Thyroid gland (tissue), 4 donors: ENCODE data around the gene GRK1. TPM values are rescaled to one million over a fixed set of nuclear protein-coding genes. Genes with fewer than 3 reads are reported as not detected.
"Not testable (repeated sequence)": the region's sequence is repeated elsewhere in the genome, so short reads cannot be mapped to it uniquely, and the experiment has no call there.

Experiments
- DNase-seq, 2 donors: peaks; one replicate each; pipeline ENCODE4 v3.0.0-alpha.2; 2019
- H3K27ac ChIP-seq, 3 donors: fragments of 200-600 bp; sonication (generic); 1 replicate in 2 of 3; 2 replicates in 1 of 3; pipeline ENCODE4 v1.5.1; 2016 to 2019; ENCODE audit warnings: mild to moderate bottlenecking in 1 of 3, moderate library complexity in 1 of 3
- H3K27me3 ChIP-seq: fragments of 200-600 bp; sonication (generic); one replicate; pipeline ENCODE4 v1.5.1; 2019
- H3K36me3 ChIP-seq, 2 donors: fragments of 200-600 bp; sonication (generic); one replicate each; pipeline ENCODE4 v1.5.1; 2016 to 2019
- H3K4me1 ChIP-seq, 2 donors: fragments of 200-600 bp; sonication (generic); one replicate each; pipeline ENCODE4 v1.5.1; 2017 to 2019
- H3K4me3 ChIP-seq, 3 donors: fragments of 200-600 bp; sonication (generic); replicated peaks in 1 of 3; 1 replicate in 2 of 3; 2 replicates in 1 of 3; pipeline ENCODE4 v1.5.1; 2016; ENCODE audit warnings: mild to moderate bottlenecking in 1 of 3
- H3K9me3 ChIP-seq: fragments of 200-600 bp; sonication (generic); one replicate; pipeline ENCODE4 v1.5.1; 2017
- POLR2A ChIP-seq, 2 donors: fragments of 450-650 bp; IDR thresholded peaks; one replicate each; pipeline ENCODE4 v1.6.1; 2017; ENCODE audit warnings: antibody characterized with exemption in 2 of 2, mild to moderate bottlenecking in 2 of 2, moderate library complexity in 1 of 2
- WGBS, 2 donors: methylation state at CpG; one replicate each; pipeline ENCODE4 v1.1.5; 2017; 5-methylcytosine and 5-hydroxymethylcytosine counted together
- intact Hi-C: fragments of 100-400 bp; cut with DNase I; formaldehyde crosslinking; loops from one replicate; pipeline ENCODE4 v1.15.1; 2023
- total RNA-seq, 4 donors: library from RNA; depleted of rRNA; stranded (reverse); fragments of >200 nt; gene quantifications; one replicate each; pipeline ENCODE4 v1.2.3, GENCODE V29; 2016
- TF ChIP-seq, protein P1 (sequence below), 6 experiments: fragments of 200-600 bp in 3 of 6; fragments of 450-650 bp in 3 of 6; sonication (generic) in 3 of 6; IDR thresholded peaks; one replicate each; pipeline ENCODE4 v1.5.1; 2016 to 2019; ENCODE audit warnings: antibody characterized with exemption in 6 of 6, mild to moderate bottlenecking in 2 of 6, inconsistent platforms in 1 of 6, moderate library complexity in 1 of 6

GRK1 gene
- total RNA-seq, 4 donors from 2014 or later = 2.0 to 17.9 (median 2.7) TPM

DNA sequence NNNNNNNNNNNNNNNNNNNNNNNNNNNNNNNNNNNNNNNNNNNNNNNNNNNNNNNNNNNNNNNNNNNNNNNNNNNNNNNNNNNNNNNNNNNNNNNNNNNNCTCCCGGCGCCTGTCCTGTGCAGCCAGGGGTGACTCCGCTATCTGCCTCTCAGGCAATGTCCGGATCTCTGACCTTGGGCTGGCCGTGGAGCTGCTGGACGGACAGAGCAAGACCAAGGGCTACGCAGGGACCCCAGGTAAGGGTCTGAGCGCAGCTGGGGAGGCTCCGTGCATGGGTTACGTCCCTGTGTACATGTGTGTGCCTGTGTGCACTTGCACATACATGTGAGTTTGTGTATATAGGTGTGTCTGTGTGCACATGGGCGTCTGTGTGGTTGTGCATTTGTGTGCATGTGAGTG lies 55.9 kb downstream of the GRK1 start:
- intact Hi-C loops = no loop called here
- no peaks in the 10 kb centered on the region for H3K9me3 ChIP-seq
- no peaks in the 10 kb centered on the region for H3K36me3 ChIP-seq
- H3K4me1 ChIP-seq = peaks cover 5 to 8% of the 10 kb centered on the region in 2 donors
- no peak overlapping the region for H3K27ac ChIP-seq
- H3K27me3 ChIP-seq = no peaks in the 10 kb centered on the region
- no peak overlapping the region for H3K4me3 ChIP-seq
- WGBS, 2 donors = 86 to 100% methylated on average over 1 to 5 of the region's 11 CpGs
- no peak for DNase-seq
- TF ChIP-seq, protein P1, sequence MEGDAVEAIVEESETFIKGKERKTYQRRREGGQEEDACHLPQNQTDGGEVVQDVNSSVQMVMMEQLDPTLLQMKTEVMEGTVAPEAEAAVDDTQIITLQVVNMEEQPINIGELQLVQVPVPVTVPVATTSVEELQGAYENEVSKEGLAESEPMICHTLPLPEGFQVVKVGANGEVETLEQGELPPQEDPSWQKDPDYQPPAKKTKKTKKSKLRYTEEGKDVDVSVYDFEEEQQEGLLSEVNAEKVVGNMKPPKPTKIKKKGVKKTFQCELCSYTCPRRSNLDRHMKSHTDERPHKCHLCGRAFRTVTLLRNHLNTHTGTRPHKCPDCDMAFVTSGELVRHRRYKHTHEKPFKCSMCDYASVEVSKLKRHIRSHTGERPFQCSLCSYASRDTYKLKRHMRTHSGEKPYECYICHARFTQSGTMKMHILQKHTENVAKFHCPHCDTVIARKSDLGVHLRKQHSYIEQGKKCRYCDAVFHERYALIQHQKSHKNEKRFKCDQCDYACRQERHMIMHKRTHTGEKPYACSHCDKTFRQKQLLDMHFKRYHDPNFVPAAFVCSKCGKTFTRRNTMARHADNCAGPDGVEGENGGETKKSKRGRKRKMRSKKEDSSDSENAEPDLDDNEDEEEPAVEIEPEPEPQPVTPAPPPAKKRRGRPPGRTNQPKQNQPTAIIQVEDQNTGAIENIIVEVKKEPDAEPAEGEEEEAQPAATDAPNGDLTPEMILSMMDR (IDR thresholded peaks at IDR 0.05) = no peak
- TF ChIP-seq POLR2A (IDR thresholded peaks at IDR 0.05) = no peak

DNA sequence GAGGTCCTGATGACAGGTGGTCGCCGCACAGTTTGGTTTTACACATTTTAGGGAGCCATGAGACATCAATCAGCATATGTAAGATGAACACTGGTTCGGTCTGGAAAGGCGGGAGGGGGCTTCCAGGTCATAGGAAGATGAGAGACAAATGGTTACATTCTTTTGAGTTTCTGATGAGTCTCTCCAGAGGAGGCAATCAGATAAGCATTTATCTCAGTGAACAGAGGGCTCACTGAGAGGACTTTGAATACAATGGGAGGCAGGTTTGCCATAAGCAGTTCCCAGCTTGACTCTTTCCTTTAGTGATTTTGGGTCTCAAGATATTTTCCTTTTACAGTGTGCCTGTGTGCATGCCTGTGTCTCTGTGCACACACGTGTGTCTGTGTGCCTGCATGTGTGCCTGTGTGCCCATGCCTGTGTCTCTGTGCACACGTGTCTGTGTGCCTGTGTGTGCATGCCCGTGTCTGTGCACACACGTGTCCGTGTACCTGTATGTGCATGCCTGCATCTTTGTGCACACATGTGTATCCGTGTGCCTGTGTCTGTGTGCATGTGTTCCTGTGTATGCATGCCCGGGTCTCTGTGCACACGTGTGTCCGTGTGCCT lies 56.5 kb downstream of the GRK1 start:
- 87 to 92% methylated on average over 9 to 13 of the region's 13 CpGs for WGBS, 2 donors
- no peak for DNase-seq
- Histone ChIP-seq H3K9me3 (no peaks in the 10 kb centered on the region), H3K27me3 (no peaks in the 10 kb centered on the region), H3K4me3 (no peak overlapping the region), H3K4me1 (peaks cover 5 to 8% of the 10 kb centered on the region in 2 donors), H3K27ac (no peak overlapping the region), H3K36me3 (no peaks in the 10 kb centered on the region)
- TF ChIP-seq, protein P1 (IDR thresholded peaks at IDR 0.05) = no peak
- intact Hi-C loops = no loop called here

DNA sequence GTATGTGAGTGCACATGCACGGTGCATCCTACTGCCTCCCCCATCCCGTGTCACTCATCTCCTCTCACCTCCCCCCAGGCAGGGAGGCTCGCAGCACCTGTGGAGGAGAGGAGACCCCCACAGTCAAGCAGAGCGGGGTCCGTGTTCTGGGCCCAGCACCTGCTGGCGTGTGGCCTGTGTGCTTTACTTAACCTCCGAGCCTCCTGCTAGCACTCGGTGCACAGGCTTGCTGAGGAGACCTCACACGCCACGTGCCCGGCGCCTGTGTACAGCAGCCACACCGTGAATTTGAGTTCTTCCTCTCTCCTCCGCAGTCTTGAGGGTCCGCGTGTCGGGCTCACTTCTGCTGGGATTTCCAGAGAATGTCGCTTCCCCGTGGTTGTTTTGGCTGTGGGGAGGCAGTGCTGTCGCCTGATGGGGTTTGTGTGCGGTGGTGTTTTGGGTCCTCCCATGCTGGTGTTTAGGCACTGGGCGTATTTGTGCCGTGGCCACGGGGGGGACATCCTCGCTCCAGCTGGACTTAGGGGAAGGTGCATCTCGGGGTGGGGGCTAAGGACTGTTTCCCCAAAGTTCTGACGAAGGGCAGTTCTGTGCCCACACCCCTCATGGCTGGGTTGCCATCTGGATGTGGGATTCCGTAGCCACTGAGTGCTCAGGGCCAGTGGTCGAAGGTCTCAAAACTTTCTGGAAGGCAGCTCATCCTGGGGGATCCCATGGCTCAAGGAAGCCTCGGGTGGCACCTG lies 57.2 kb downstream of the GRK1 start:
- intact Hi-C loops = no loop called here
- DNase-seq = no peak
- H3K27ac ChIP-seq = peak overlapping the region; percentile 63 to 77 (median 72)
- H3K9me3 ChIP-seq = no peaks in the 10 kb centered on the region
- 80 to 83% methylated on average over 23 to 29 of the region's 30 CpGs for WGBS, 2 donors
- no peaks in the 10 kb centered on the region for H3K27me3 ChIP-seq
- H3K4me3 ChIP-seq = peak overlapping the region in 1 of 3 donors; percentile 30
- TF ChIP-seq, protein P1 (IDR thresholded peaks at IDR 0.05) = no peak
- no peak for TF ChIP-seq POLR2A (IDR thresholded peaks at IDR 0.05)
- peaks cover 5 to 8% of the 10 kb centered on the region in 2 donors for H3K4me1 ChIP-seq
- H3K36me3 ChIP-seq = no peaks in the 10 kb centered on the region

DNA sequence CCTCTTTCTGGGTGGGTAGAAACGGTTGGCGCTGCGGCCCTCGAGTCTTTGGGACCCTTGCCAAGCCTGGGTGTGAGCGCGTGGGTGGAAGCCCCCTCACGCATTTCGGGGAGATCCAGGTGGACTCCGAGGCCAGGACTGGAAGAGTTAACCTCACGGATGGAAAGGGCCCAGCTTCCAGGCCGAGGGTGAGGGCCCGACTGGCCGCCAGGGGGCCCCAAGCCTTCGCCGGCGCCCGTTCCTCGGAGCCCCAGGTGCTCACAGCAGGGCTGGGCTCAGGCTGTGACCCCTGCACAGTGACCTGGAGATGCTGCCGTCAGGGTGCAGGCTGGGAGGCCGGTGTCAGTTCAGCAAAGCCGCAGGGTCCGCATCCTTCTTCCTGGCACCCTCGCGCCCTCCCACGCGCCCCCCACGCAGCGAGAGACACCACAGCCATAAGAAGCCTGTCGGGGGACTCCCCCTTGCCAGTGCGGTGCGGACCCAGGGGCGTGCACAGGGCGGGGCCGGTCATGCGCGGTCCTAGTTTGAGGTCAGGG lies 57.8 kb downstream of the GRK1 start:
- TF ChIP-seq POLR2A (IDR thresholded peaks at IDR 0.05) = peak in 1 of 2 donors; percentile 77
- TF ChIP-seq, protein P1 (IDR thresholded peaks at IDR 0.05) = peak; percentile 68 to 89 (median 82)
- H3K4me3 ChIP-seq = peak overlapping the region in 2 of 3 donors; percentile 10 to 30
- H3K4me1 ChIP-seq = peaks cover 5 to 8% of the 10 kb centered on the region in 2 donors
- WGBS, 2 donors = 4 to 6% methylated on average over 10 to 13 of the region's 36 CpGs
- peak; percentile 82 to 83 for DNase-seq
- no peaks in the 10 kb centered on the region for H3K9me3 ChIP-seq
- no peaks in the 10 kb centered on the region for H3K36me3 ChIP-seq
- peak overlapping the region; percentile 63 to 77 (median 72) for H3K27ac ChIP-seq
- no peaks in the 10 kb centered on the region for H3K27me3 ChIP-seq
- intact Hi-C loops = no loop called here

DNA sequence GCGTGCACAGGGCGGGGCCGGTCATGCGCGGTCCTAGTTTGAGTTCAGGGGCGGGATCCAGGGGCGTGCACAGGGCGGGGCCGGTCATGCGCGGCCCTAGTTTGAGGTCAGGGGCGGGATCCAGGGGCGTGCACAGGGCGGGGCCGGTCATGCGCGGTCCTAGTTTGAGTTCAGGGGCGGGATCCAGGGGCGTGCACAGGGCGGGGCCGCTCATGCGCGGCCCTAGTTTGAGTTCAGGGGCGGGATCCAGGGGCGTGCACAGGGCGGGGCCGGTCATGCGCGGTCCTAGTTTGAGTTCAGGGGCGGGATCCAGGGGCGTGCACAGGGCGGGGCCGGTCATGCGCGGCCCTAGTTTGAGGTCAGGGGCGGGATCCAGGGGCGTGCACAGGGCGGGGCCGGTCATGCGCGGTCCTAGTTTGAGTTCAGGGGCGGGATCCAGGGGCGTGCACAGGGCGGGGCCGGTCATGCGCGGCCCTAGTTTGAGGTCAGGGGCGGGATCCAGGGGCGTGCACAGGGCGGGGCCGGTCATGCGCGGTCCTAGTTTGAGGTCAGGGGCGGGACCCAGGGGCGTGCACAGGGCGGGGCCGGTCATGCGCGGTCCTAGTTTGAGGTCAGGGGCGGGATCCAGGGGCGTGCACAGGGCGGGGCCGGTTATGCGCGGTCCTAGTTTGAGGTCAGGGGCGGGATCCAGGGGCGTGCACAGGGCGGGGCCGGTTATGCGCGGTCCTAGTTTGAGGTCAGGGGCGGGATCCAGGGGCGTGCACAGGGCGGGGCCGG lies 58.5 kb downstream of the GRK1 start:
- H3K36me3 ChIP-seq, H3K4me1 ChIP-seq, H3K9me3 ChIP-seq, intact Hi-C loops, H3K4me3 ChIP-seq, H3K27me3 ChIP-seq: not testable (repeated sequence)
- peak; percentile 65 to 72 for DNase-seq
- WGBS, 2 donors = no CpG with 5 or more reads among the region's 75 CpGs
- peak overlapping the region in 2 of 3 donors; percentile 63 to 77 for H3K27ac ChIP-seq

- Histone ChIP-seq H3K4me3 (peak overlapping the region in 1 of 3 donors; percentile 14), H3K27ac (peak overlapping the region; percentile 2 to 69 (median 49))
- H3K27me3 ChIP-seq, H3K9me3 ChIP-seq, H3K4me1 ChIP-seq, H3K36me3 ChIP-seq, intact Hi-C loops: not testable (repeated sequence)
- DNase-seq = peak; percentile 19 to 53
- 20 to 57% methylated on average over 12 of the region's 54 CpGs for WGBS, 2 donors
These were observed 59.2 kb downstream of the GRK1 start for GRCh38 chr13:113726106-113726821.
